PC-9 (cell line): ENCODE data around the gene GJC3. TPM values are rescaled to one million over a fixed set of nuclear protein-coding genes. Genes with fewer than 3 reads are reported as not detected.
"Not testable (repeated sequence)": the region's sequence is repeated elsewhere in the genome, so short reads cannot be mapped to it uniquely, and the experiment has no call there.

Experiments used
- BruUV-seq: library from RNA; stranded (reverse); fragments of 400-500 nt; replicated peaks from 2 replicates; lab custom pipeline; 2021; lab: Mats Ljungman, UMichigan
- CTCF ChIA-PET: fragments of 300-600 bp; sonication (Branson Sonifier 250); formaldehyde crosslinking; loops from one replicate; lab custom pipeline; 2022; ENCODE audit warnings: antibody characterized with exemption; lab: Charles Lee
- POLR2A ChIA-PET: fragments of 300-600 bp; sonication (Branson Sonifier 250); formaldehyde crosslinking; loops from one replicate; lab custom pipeline; 2022; ENCODE audit warnings: antibody characterized with exemption; ENCODE audit not compliant: unreplicated experiment; lab: Charles Lee
- DNase-seq, 2 experiments: peaks; one replicate each; pipeline versions ENCODE4 v3.0.0 to v3.0.0-alpha.2; 2015 to 2022; ENCODE audit warnings: mixed read lengths in 1 of 2
- H2AFZ ChIP-seq: fragments of 200-600 bp; sonication (generic); 2 replicates; pipeline ENCODE4 v1.8.1; 2017; ENCODE audit warnings: antibody characterized with exemption
- H3F3A ChIP-seq: fragments of 200-600 bp; sonication (generic); 2 replicates; pipeline ENCODE4 v1.8.1; 2017; ENCODE audit warnings: antibody characterized with exemption, mild to moderate bottlenecking, low read depth; ENCODE audit not compliant: insufficient read depth
- H3K27ac ChIP-seq: fragments of 200-600 bp; sonication (generic); 2 replicates; pipeline ENCODE4 v1.6.1; 2016; ENCODE audit warnings: mixed run types
- H3K27me3 ChIP-seq: fragments of 200-600 bp; sonication (generic); 2 replicates; pipeline ENCODE4 v1.6.1; 2016; ENCODE audit warnings: low read depth, mixed run types; ENCODE audit not compliant: insufficient read depth
- H3K36me3 ChIP-seq: fragments of 200-600 bp; sonication (generic); 2 replicates; pipeline ENCODE4 v1.6.1; 2016; ENCODE audit warnings: low read depth, mixed run types
- H3K4me1 ChIP-seq: fragments of 200-600 bp; sonication (generic); replicated peaks from 2 replicates; pipeline ENCODE4 v1.6.1; 2016; ENCODE audit warnings: mixed run types; ENCODE audit not compliant: insufficient read depth
- H3K4me2 ChIP-seq: fragments of 200-600 bp; sonication (generic); 2 replicates; pipeline ENCODE4 v1.6.1; 2017; ENCODE audit warnings: mixed run types
- H3K4me3 ChIP-seq: fragments of 200-600 bp; sonication (generic); 2 replicates; pipeline ENCODE4 v1.6.1; 2016; ENCODE audit warnings: mixed run types
- H3K79me2 ChIP-seq: fragments of 200-600 bp; sonication (generic); 2 replicates; pipeline ENCODE4 v1.6.1; 2017; ENCODE audit warnings: low read depth, mixed run types
- H3K9me2 ChIP-seq: fragments of 200-600 bp; sonication (generic); 2 replicates; pipeline ENCODE4 v1.8.1; 2017; ENCODE audit warnings: mild to moderate bottlenecking; ENCODE audit not compliant: insufficient read depth
- H3K9me3 ChIP-seq: fragments of 200-600 bp; sonication (generic); 2 replicates; pipeline ENCODE4 v1.8.1; 2016; ENCODE audit warnings: low read depth; ENCODE audit not compliant: insufficient read depth
- H4K20me1 ChIP-seq: fragments of 200-600 bp; sonication (generic); 2 replicates; pipeline ENCODE4 v1.8.1; 2017; ENCODE audit not compliant: insufficient read depth
- CTCF ChIP-seq: fragments of 200-600 bp; sonication (generic); conservative IDR thresholded peaks from 2 replicates; pipeline ENCODE4 v1.6.1; 2017; ENCODE audit warnings: mixed run types, antibody characterized with exemption, mild to moderate bottlenecking, moderate library complexity
- EZH2 ChIP-seq: fragments of 200-600 bp; sonication (generic); IDR thresholded peaks from 2 replicates; pipeline ENCODE4 v1.8.0; 2017; ENCODE audit warnings: antibody characterized with exemption, low read depth
- intact Hi-C: fragments of 100-400 bp; cut with micrococcal nuclease; formaldehyde crosslinking; loops from one replicate; pipeline ENCODE4 v1.10.0; 2022; ENCODE audit not compliant: unreplicated experiment
- total RNA-seq: library from RNA; stranded (reverse); gene quantifications from 2 replicates; pipeline ENCODE4 v1.2.3, GENCODE V29; 2021

The GJC3 gene
- total RNA-seq, 1 experiment from 2014 or later = not detected

- no peaks in the 10 kb centered on the region for H3K9me3 ChIP-seq
- H2AFZ ChIP-seq = no peak overlapping the region
- no peaks in the 10 kb centered on the region for H3K36me3 ChIP-seq
- CTCF ChIA-PET = no interaction called here
- H3K79me2 ChIP-seq = no peaks in the 10 kb centered on the region
- POLR2A ChIA-PET = no interaction called here
- no peaks in the 10 kb centered on the region for H4K20me1 ChIP-seq
- TF ChIP-seq CTCF (no peak), EZH2 (no peak)
- H3F3A ChIP-seq = peaks cover 13% of the 10 kb centered on the region; the same call in 1 of the 2 replicates
- intact Hi-C loops = no loop called here
- DNase-seq = no peak
- no peak overlapping the region for H3K27ac ChIP-seq
- H3K9me2 ChIP-seq = no peaks in the 10 kb centered on the region
- no peak overlapping the region for H3K4me3 ChIP-seq
- no TSS peak for BruUV-seq
- H3K4me1 ChIP-seq = no peaks in the 10 kb centered on the region
- H3K27me3 ChIP-seq = peaks cover 38% of the 10 kb centered on the region
- no peak overlapping the region for H3K4me2 ChIP-seq
Observed at GRCh38 chr7:99971242-99971641, 41.8 kb upstream of the GJC3 start.

- peaks cover 46% of the 10 kb centered on the region for H3K27me3 ChIP-seq
- DNase-seq, H4K20me1 ChIP-seq, H3K4me1 ChIP-seq, H2AFZ ChIP-seq, H3K27ac ChIP-seq, H3K36me3 ChIP-seq, H3K9me3 ChIP-seq, H3K4me2 ChIP-seq, H3K4me3 ChIP-seq, BruUV-seq, H3K79me2 ChIP-seq, intact Hi-C loops, POLR2A ChIA-PET, H3K9me2 ChIP-seq: not testable (repeated sequence)
- CTCF ChIA-PET = interaction anchor here (0.7 kb wide), 1 partner anchor 412 kb away, joined by 3 read pairs; no protein-coding TSS in a partner anchor
- H3F3A ChIP-seq = peaks cover 13% of the 10 kb centered on the region; the same call in 1 of the 2 replicates
Observed at GRCh38 chr7:99969813-99970212, 40.4 kb upstream of the GJC3 start.

- Histone ChIP-seq H3F3A (peaks cover 12% of the 10 kb centered on the region; the same call in 1 of the 2 replicates), H3K27ac (no peak overlapping the region), H3K4me3 (no peak overlapping the region), H4K20me1 (no peaks in the 10 kb centered on the region), H3K4me2 (no peak overlapping the region), H3K36me3 (no peaks in the 10 kb centered on the region), H3K9me2 (no peaks in the 10 kb centered on the region), H3K4me1 (no peaks in the 10 kb centered on the region), H3K79me2 (no peaks in the 10 kb centered on the region), H3K9me3 (no peaks in the 10 kb centered on the region), H3K27me3 (peaks cover 51% of the 10 kb centered on the region), H2AFZ (no peak overlapping the region)
- ChIA-PET CTCF (interaction anchor here (0.7 kb wide), 1 partner anchor 411 kb away, joined by 3 read pairs; no protein-coding TSS in a partner anchor), POLR2A (no interaction called here)
- no peak for TF ChIP-seq EZH2
- TF ChIP-seq CTCF = no peak
- intact Hi-C loops = no loop called here
- BruUV-seq = no TSS peak
- DNase-seq = no peak
Observed at GRCh38 chr7:99969298-99969697, 39.9 kb upstream of the GJC3 start.
